Lung (tissue), 12 donors: Measurements from ENCODE around the gene KCNAB2. TPM values are rescaled to one million over a fixed set of nuclear protein-coding genes. Genes with fewer than 3 reads are reported as not detected.
A peak's percentile ranks its signal among the peaks of the same experiment; 100 is the strongest.

Source experiments
- ATAC-seq: fragments of 200-7000 bp; cut with Tn5 transposase; one replicate; pipeline ENCODE4 v1.9.1; 2020; ENCODE audit warnings: moderate number of reproducible peaks; ENCODE audit not compliant: insufficient read depth, low FRiP score
- DNase-seq, 3 donors: peaks; one replicate each; pipeline ENCODE4 v3.0.0-alpha.2; 2013 to 2017
- H3K27ac ChIP-seq, 2 donors: one replicate each; pipeline ENCODE4 v1.5.1; 2013; ENCODE audit warnings: mild to moderate bottlenecking in 2 of 2, moderate library complexity in 2 of 2, control low read depth in 1 of 2, inconsistent platforms in 1 of 2, low read depth in 1 of 2, low read length in 1 of 2
- H3K27me3 ChIP-seq, 3 donors: one replicate each; pipeline ENCODE4 v1.5.1; 2013; ENCODE audit warnings: low read length in 2 of 3; ENCODE audit not compliant: control insufficient read depth in 3 of 3, insufficient read depth in 3 of 3
- H3K36me3 ChIP-seq, 4 donors: one replicate each; pipeline ENCODE4 v1.5.1; 2013; ENCODE audit warnings: low read length in 4 of 4, mild to moderate bottlenecking in 1 of 4, moderate library complexity in 1 of 4; ENCODE audit not compliant: control insufficient read depth in 4 of 4, insufficient read depth in 4 of 4
- H3K4me1 ChIP-seq, 5 donors: one replicate each; pipeline ENCODE4 v1.5.1; 2013; ENCODE audit warnings: low read length in 5 of 5, mild to moderate bottlenecking in 2 of 5, moderate library complexity in 1 of 5; ENCODE audit not compliant: control insufficient read depth in 5 of 5, insufficient read depth in 5 of 5
- H3K4me3 ChIP-seq: one replicate; pipeline ENCODE4 v1.5.1; 2013; ENCODE audit warnings: mild to moderate bottlenecking, control low read depth, moderate library complexity
- H3K9ac ChIP-seq, 2 donors: one replicate each; pipeline ENCODE4 v1.5.1; 2013; ENCODE audit warnings: low read length in 2 of 2, control low read depth in 1 of 2; ENCODE audit not compliant: insufficient read depth in 1 of 2
- H3K9me3 ChIP-seq, 4 donors: one replicate each; pipeline ENCODE4 v1.5.1; 2013; ENCODE audit warnings: low read length in 3 of 4, mild to moderate bottlenecking in 1 of 4, moderate library complexity in 1 of 4; ENCODE audit not compliant: control insufficient read depth in 4 of 4, insufficient read depth in 3 of 4
- WGBS, 2 donors: extraction: QIAGEN DNeasy Blood & Tissue Kit; methylation state at CpG; one replicate each; pipeline ENCODE4 v1.1.7; 2013; 5-methylcytosine and 5-hydroxymethylcytosine counted together
- polyA plus RNA-seq, 2 donors: library from polyadenylated mRNA; stranded (reverse); fragments of 200-250 nt; gene quantifications; one replicate each; pipeline ENCODE4 v1.2.1, GENCODE V29; 2013
- total RNA-seq, 2 donors: library from RNA; depleted of rRNA in 1 of 2; stranded (reverse); fragments of >200 nt in 1 of 2; gene quantifications; one replicate each; pipeline ENCODE4 v1.2.1, GENCODE V29; 2014 to 2021
- TF ChIP-seq, protein P1 (sequence below): IDR thresholded peaks from 2 replicates; pipeline ENCODE4 v1.5.1; 2012; ENCODE audit warnings: mild to moderate bottlenecking; ENCODE audit errors: control extremely low read depth, extremely low read depth
- donor health status: control.
- donor health status: control.
- donor health status: Bipolar disorder and iron deficiency.
- donor health status: healthy.
- donor health status: DM: yes; HTN: yes; CAD: no.

KCNAB2 gene
- total and polyA plus RNA-seq, 4 donors: 13.7 to 86.4 (median 45.5) TPM

DNA sequence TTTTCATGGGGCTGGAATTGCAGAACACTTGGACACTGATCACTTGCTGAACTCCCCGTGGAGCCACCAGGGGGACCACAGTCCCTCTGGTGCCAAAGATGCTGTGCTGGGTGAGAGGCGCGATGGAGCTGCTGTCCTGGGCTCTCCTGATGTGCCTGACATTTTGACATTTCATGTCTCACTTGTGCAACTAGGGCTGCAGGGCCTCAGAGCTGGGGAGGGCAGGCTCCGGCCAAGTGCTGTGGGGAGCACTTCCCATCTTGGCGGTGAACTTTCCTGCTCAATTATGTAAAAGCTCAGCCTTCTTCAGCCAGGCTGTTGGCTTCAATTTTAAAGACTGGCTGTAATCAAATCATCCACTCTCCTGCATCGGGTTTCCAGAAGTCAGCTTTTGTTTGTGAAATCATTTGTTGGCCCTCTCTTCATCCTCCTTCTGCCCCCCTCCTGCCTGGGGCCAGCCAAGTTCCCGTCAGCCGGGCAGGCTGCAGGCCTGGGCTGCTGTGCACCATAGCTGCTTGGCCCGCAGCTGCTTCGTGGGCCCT lies 36.8 kb downstream of the KCNAB2 start:
- H3K9ac ChIP-seq: no peak overlapping the region
- H3K36me3 ChIP-seq: peaks cover 0 to 10% (median 0%) of the 10 kb centered on the region in 4 donors
- peaks cover 0 to 13% (median 0%) of the 10 kb centered on the region in 3 donors for H3K27me3 ChIP-seq
- DNase-seq: peak; percentile 70 to 88 (median 78)
- peaks cover 0 to 2% (median 0%) of the 10 kb centered on the region in 4 donors for H3K9me3 ChIP-seq
- H3K4me3 ChIP-seq: no peak overlapping the region
- TF ChIP-seq, protein P1, sequence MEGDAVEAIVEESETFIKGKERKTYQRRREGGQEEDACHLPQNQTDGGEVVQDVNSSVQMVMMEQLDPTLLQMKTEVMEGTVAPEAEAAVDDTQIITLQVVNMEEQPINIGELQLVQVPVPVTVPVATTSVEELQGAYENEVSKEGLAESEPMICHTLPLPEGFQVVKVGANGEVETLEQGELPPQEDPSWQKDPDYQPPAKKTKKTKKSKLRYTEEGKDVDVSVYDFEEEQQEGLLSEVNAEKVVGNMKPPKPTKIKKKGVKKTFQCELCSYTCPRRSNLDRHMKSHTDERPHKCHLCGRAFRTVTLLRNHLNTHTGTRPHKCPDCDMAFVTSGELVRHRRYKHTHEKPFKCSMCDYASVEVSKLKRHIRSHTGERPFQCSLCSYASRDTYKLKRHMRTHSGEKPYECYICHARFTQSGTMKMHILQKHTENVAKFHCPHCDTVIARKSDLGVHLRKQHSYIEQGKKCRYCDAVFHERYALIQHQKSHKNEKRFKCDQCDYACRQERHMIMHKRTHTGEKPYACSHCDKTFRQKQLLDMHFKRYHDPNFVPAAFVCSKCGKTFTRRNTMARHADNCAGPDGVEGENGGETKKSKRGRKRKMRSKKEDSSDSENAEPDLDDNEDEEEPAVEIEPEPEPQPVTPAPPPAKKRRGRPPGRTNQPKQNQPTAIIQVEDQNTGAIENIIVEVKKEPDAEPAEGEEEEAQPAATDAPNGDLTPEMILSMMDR: no peak
- H3K4me1 ChIP-seq: peaks cover 0 to 24% (median 2%) of the 10 kb centered on the region in 5 donors
- WGBS, 2 donors: 50 to 63% methylated on average over 10 of the region's 10 CpGs
- H3K27ac ChIP-seq: no peak overlapping the region
- ATAC-seq: no peak

GRCh38 chr1:6083385-6083784 lies 37.7 kb downstream of the KCNAB2 start:
- H3K36me3 ChIP-seq: peaks cover 0 to 10% (median 0%) of the 10 kb centered on the region in 4 donors
- peaks cover 0 to 6% (median 0%) of the 10 kb centered on the region in 3 donors for H3K27me3 ChIP-seq
- peaks cover 0 to 2% (median 0%) of the 10 kb centered on the region in 4 donors for H3K9me3 ChIP-seq
- ATAC-seq: no peak
- H3K4me3 ChIP-seq: no peak overlapping the region
- WGBS, 2 donors: 75 to 89% methylated on average over 18 of the region's 18 CpGs
- TF ChIP-seq, protein P1: no peak
- DNase-seq: peak in 1 of 3 donors; percentile 21
- H3K4me1 ChIP-seq: peaks cover 0 to 24% (median 2%) of the 10 kb centered on the region in 5 donors
- no peak overlapping the region for H3K27ac ChIP-seq
- no peak overlapping the region for H3K9ac ChIP-seq

DNA sequence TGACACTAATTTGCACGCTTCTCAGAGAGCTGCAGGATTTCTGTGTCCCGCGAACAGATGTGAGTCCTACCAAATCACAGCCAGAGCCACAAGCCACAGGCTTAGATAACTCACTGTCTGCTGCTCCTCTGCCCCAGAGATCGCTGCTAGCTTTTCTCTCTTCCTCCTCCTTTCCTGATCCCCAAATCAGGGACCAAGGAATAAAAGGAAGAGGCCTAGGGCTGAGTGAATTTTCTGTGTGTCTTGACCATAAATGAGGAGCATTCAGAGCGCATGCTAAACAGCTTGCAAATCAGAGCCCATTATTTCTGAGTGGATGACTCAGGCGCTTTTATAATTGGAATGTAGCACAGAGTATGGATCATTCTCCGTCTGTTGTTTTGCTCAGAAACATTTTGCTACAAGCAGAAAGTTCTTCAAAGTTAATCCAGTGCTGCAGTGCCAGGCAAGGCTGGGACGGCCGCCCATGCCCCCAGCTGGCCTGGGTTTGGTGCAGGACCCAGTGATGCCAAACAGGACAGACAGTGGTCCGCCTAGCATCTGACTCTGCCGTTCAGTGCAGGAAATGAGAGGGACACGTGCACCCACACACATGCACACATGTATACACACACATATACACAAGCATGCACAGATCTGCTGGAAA lies 38.2 kb downstream of the KCNAB2 start:
- H3K4me1 ChIP-seq: peaks cover 0 to 24% (median 2%) of the 10 kb centered on the region in 5 donors
- H3K27me3 ChIP-seq: peaks cover 0 to 5% (median 0%) of the 10 kb centered on the region in 3 donors
- TF ChIP-seq, protein P1: no peak
- WGBS, 2 donors: 69 to 76% methylated on average over 12 of the region's 12 CpGs
- DNase-seq: no peak
- no peak for ATAC-seq
- no peak overlapping the region for H3K27ac ChIP-seq
- peaks cover 0 to 2% (median 0%) of the 10 kb centered on the region in 4 donors for H3K9me3 ChIP-seq
- H3K9ac ChIP-seq: no peak overlapping the region
- H3K36me3 ChIP-seq: peaks cover 0 to 9% (median 0%) of the 10 kb centered on the region in 4 donors
- no peak overlapping the region for H3K4me3 ChIP-seq
